ENCODE measurements around the gene STOML1.

STOML1 gene

DNA sequence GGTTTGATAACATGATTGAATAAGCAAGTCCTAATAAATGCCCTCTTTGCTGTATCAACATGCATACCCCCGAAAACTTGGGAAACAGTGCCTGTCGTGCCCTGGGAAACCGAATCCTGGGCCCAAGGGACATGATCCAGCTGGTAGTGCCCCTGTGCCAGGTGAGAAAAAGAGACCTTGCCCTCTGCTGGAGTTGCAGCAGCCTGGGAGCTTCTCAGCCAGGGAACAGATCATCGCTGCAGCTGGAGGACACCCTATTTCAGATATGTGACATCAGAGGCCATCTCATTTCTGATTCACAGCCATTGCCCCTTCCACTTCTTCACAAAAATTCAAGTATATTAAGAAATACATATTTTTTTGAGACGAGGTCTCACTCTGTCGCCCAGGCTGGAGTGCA, 32.3 kb downstream of the STOML1 start:
- H3K4me3 ChIP-seq (ENCODE audit: low read depth, low read length), result no peak overlapping the region

GRCh38 chr15:73959012-73959581, 33.0 kb downstream of the STOML1 start:
- Histone ChIP-seq H3K4me3 (ENCODE audit: low read depth, low read length) (no peak overlapping the region), H3K27me3 (replicated peaks) (no peaks in the 10 kb centered on the region), H3K27ac (no peak overlapping the region), H3K36me3 (replicated peaks) (no peaks in the 10 kb centered on the region)
- no peak for TF ChIP-seq CTCF (IDR thresholded peaks at IDR 0.05; ENCODE audit: low read depth, low read length, missing control alignments)
- in situ Hi-C loops (cut with HindIII; ENCODE audit: low pct_ligation_motif_present, low sequenced_read_pairs), result no loop called here
- no peak for DNase-seq

More for the DNA sequence above, 32.3 kb downstream of the STOML1 start:
- no peak for TF ChIP-seq CTCF (IDR thresholded peaks at IDR 0.05; ENCODE audit: low read depth, low read length, missing control alignments)
- no peak for DNase-seq
- no peaks in the 10 kb centered on the region for H3K27me3 ChIP-seq (replicated peaks)
- in situ Hi-C loops (cut with HindIII; ENCODE audit: low pct_ligation_motif_present, low sequenced_read_pairs), result no loop called here
- H3K27ac ChIP-seq, result no peak overlapping the region
- H3K36me3 ChIP-seq (replicated peaks), result no peaks in the 10 kb centered on the region

- H3K36me3 ChIP-seq (replicated peaks), result no peaks in the 10 kb centered on the region
- in situ Hi-C loops (cut with HindIII; ENCODE audit: low pct_ligation_motif_present, low sequenced_read_pairs), result no loop called here
- no peaks in the 10 kb centered on the region for H3K27me3 ChIP-seq (replicated peaks)
- no peak for DNase-seq
- no peak overlapping the region for H3K4me3 ChIP-seq (ENCODE audit: low read depth, low read length)
- TF ChIP-seq CTCF (IDR thresholded peaks at IDR 0.05; ENCODE audit: low read depth, low read length, missing control alignments), result no peak
- no peak overlapping the region for H3K27ac ChIP-seq
These were observed 34.3 kb downstream of the STOML1 start for GRCh38 chr15:73957785-73958184.

DNA sequence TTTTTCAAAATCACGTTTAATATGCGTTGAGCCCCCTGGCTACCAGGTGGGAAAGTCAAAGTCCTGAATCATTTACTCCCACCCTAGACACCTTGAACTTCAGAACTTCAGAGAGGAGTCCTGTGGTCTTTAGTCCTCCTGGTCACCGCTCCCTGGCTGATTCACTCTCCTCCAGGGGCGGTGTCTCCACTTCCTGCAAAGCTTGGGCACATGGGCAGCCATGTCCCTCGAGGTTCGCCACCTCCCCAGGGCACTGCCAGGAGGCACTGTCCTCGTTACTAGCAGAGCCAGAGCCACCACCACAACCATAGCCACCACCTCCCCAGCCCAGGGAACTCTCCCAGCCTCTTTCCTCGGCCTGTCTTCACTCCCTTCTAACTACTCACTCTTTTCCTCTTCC, 34.8 kb downstream of the STOML1 start:
- no peak for DNase-seq
- in situ Hi-C loops (cut with HindIII; ENCODE audit: low pct_ligation_motif_present, low sequenced_read_pairs), result no loop called here
- H3K27ac ChIP-seq, result no peak overlapping the region
- TF ChIP-seq CTCF (IDR thresholded peaks at IDR 0.05; ENCODE audit: low read depth, low read length, missing control alignments), result no peak
- no peak overlapping the region for H3K4me3 ChIP-seq (ENCODE audit: low read depth, low read length)
- peaks cover 4% of the 10 kb centered on the region for H3K36me3 ChIP-seq (replicated peaks)
- no peaks in the 10 kb centered on the region for H3K27me3 ChIP-seq (replicated peaks)

- H3K36me3 ChIP-seq (replicated peaks), result peaks cover 7% of the 10 kb centered on the region
- no peak overlapping the region for H3K27ac ChIP-seq
- TF ChIP-seq CTCF (IDR thresholded peaks at IDR 0.05; ENCODE audit: low read depth, low read length, missing control alignments), result no peak
- H3K4me3 ChIP-seq (ENCODE audit: low read depth, low read length), result no peak overlapping the region
- in situ Hi-C loops (cut with HindIII; ENCODE audit: low pct_ligation_motif_present, low sequenced_read_pairs), result no loop called here
- DNase-seq, result peak; percentile 91
- H3K27me3 ChIP-seq (replicated peaks), result no peaks in the 10 kb centered on the region
These were observed 35.4 kb downstream of the STOML1 start for GRCh38 chr15:73956743-73957135.

All from brain microvascular endothelial cell (primary cell).